GM23248 (cell line): Measurements from ENCODE around the gene CCR3. TPM values are rescaled to one million over a fixed set of nuclear protein-coding genes. Genes with fewer than 3 reads are reported as not detected.

Source experiments
- DNase-seq: peaks from one replicate; pipeline ENCODE4 v3.0.0-alpha.2; 2015
- H2AFZ ChIP-seq: fragments of 200-600 bp; sonication (generic); 2 replicates; pipeline ENCODE4 v1.6.1; 2016; ENCODE audit warnings: antibody characterized with exemption
- H3F3A ChIP-seq: fragments of 200-600 bp; sonication (generic); 2 replicates; pipeline ENCODE4 v1.6.1; 2016; ENCODE audit warnings: mild to moderate bottlenecking, antibody characterized with exemption, mixed run types; ENCODE audit not compliant: insufficient read depth
- H3K27ac ChIP-seq: fragments of 200-600 bp; sonication (generic); 2 replicates; pipeline ENCODE4 v1.5.1; 2016; ENCODE audit warnings: mild to moderate bottlenecking
- H3K27me3 ChIP-seq: fragments of 200-600 bp; sonication (generic); replicated peaks from 2 replicates; pipeline ENCODE4 v1.6.1; 2016; ENCODE audit warnings: mild to moderate bottlenecking; ENCODE audit not compliant: insufficient read depth
- H3K36me3 ChIP-seq: fragments of 200-600 bp; sonication (generic); 2 replicates; pipeline ENCODE4 v1.6.1; 2016; ENCODE audit warnings: low read depth, mild to moderate bottlenecking
- H3K4me1 ChIP-seq: fragments of 200-600 bp; sonication (generic); 2 replicates; pipeline ENCODE4 v1.6.1; 2016; ENCODE audit warnings: mild to moderate bottlenecking; ENCODE audit not compliant: insufficient read depth
- H3K4me2 ChIP-seq: fragments of 200-600 bp; sonication (generic); one replicate; pipeline ENCODE4 v1.6.1; 2016; ENCODE audit warnings: mild to moderate bottlenecking; ENCODE audit not compliant: unreplicated experiment
- H3K4me3 ChIP-seq: fragments of 200-600 bp; sonication (generic); 2 replicates; pipeline ENCODE4 v1.5.1; 2016; ENCODE audit warnings: mild to moderate bottlenecking
- H3K79me2 ChIP-seq: fragments of 200-600 bp; sonication (generic); 2 replicates; pipeline ENCODE4 v1.6.1; 2016; ENCODE audit warnings: mild to moderate bottlenecking; ENCODE audit not compliant: insufficient read depth
- H3K9ac ChIP-seq: fragments of 200-600 bp; sonication (generic); 2 replicates; pipeline ENCODE4 v1.6.1; 2016; ENCODE audit warnings: mild to moderate bottlenecking
- H3K9me2 ChIP-seq: fragments of 200-600 bp; sonication (generic); 2 replicates; pipeline ENCODE4 v1.6.1; 2016; ENCODE audit warnings: mixed run types, mild to moderate bottlenecking, moderate library complexity; ENCODE audit not compliant: insufficient read depth
- H3K9me3 ChIP-seq: fragments of 200-600 bp; sonication (generic); one replicate; pipeline ENCODE4 v1.6.1; 2017; ENCODE audit warnings: low read depth
- H4K20me1 ChIP-seq: fragments of 200-600 bp; sonication (generic); 2 replicates; pipeline ENCODE4 v1.6.0; 2016; ENCODE audit not compliant: insufficient read depth
- EZH2 ChIP-seq: fragments of 200-600 bp; sonication (generic); IDR thresholded peaks from 2 replicates; pipeline ENCODE4 v1.6.1; 2018; ENCODE audit warnings: antibody characterized with exemption, mild to moderate bottlenecking; ENCODE audit not compliant: insufficient read depth, poor library complexity, severe bottlenecking
- EZH2phosphoT487 ChIP-seq: fragments of 200-600 bp; sonication (generic); IDR thresholded peaks from 2 replicates; pipeline ENCODE4 v1.6.1; 2018; ENCODE audit warnings: antibody characterized with exemption, moderate library complexity, mild to moderate bottlenecking, low read depth; ENCODE audit not compliant: insufficient read depth
- WGBS, 2 experiments: methylation state at CpG; one replicate each; pipeline ENCODE4 v1.1.6; 2015 to 2017; ENCODE audit warnings: low lambda C conversion rate in 2 of 2, low coverage in 1 of 2; ENCODE audit errors: missing lambda C conversion rate in 2 of 2; 5-methylcytosine and 5-hydroxymethylcytosine counted together
- in situ Hi-C: fragments of 300-500 bp; cut with MboI; formaldehyde crosslinking; loops from 2 replicates; pipeline ENCODE4 v1.15.0; 2020
- polyA plus RNA-seq: library from polyadenylated mRNA; unstranded; fragments of >200 nt; fragmentation: Nextera tagmentation; extraction: Ambion mirVana; gene quantifications from 2 replicates; pipeline ENCODE4 v1.2.1, GENCODE V29; 2016
- total RNA-seq: library from RNA; depleted of rRNA; stranded (reverse); fragments of >200 nt; shearing (Covaris generic); gene quantifications from 2 replicates; pipeline ENCODE4 v1.2.3, GENCODE V29; 2014

CCR3 gene
- total and polyA plus RNA-seq, 2 experiments from 2014 or later = not detected

GRCh38 chr3:46296826-46297225 lies 54.6 kb downstream of the CCR3 start:
- TF ChIP-seq EZH2phosphoT487 (no peak), EZH2 (no peak)
- no peaks in the 10 kb centered on the region for H3F3A ChIP-seq
- no peak overlapping the region for H3K4me3 ChIP-seq
- no peaks in the 10 kb centered on the region for H3K9me3 ChIP-seq
- H3K9ac ChIP-seq = no peak overlapping the region
- in situ Hi-C loops = no loop called here
- no peaks in the 10 kb centered on the region for H3K36me3 ChIP-seq
- H3K27ac ChIP-seq = no peak overlapping the region
- H3K4me2 ChIP-seq = no peak overlapping the region
- no peak for DNase-seq
- no peaks in the 10 kb centered on the region for H3K4me1 ChIP-seq
- no peak overlapping the region for H2AFZ ChIP-seq
- H3K9me2 ChIP-seq = no peaks in the 10 kb centered on the region
- H3K79me2 ChIP-seq = no peaks in the 10 kb centered on the region
- H4K20me1 ChIP-seq = no peaks in the 10 kb centered on the region
- peaks cover 17% of the 10 kb centered on the region for H3K27me3 ChIP-seq
- WGBS, 2 experiments = 0% methylated on average over 1 of the region's 1 CpG

- Histone ChIP-seq H3K9me3 (no peaks in the 10 kb centered on the region), H3K27ac (no peak overlapping the region), H3K4me3 (no peak overlapping the region), H3K4me1 (no peaks in the 10 kb centered on the region), H4K20me1 (no peaks in the 10 kb centered on the region), H3K9me2 (no peaks in the 10 kb centered on the region), H3F3A (no peaks in the 10 kb centered on the region), H3K9ac (no peak overlapping the region), H2AFZ (no peak overlapping the region), H3K4me2 (no peak overlapping the region), H3K27me3 (peaks cover 22% of the 10 kb centered on the region), H3K79me2 (no peaks in the 10 kb centered on the region), H3K36me3 (no peaks in the 10 kb centered on the region)
- peak; percentile 27 for DNase-seq
- TF ChIP-seq EZH2phosphoT487 = no peak
- TF ChIP-seq EZH2 = no peak
- WGBS, 2 experiments = 36 to 37% methylated on average over 9 of the region's 9 CpGs
- in situ Hi-C loops = no loop called here
Observed at GRCh38 chr3:46297658-46298423, 55.6 kb downstream of the CCR3 start.

GRCh38 chr3:46298871-46299607 lies 56.8 kb downstream of the CCR3 start:
- no peak for DNase-seq
- Histone ChIP-seq H3K27ac (no peak overlapping the region), H3K9me3 (no peaks in the 10 kb centered on the region), H3K9me2 (no peaks in the 10 kb centered on the region), H4K20me1 (no peaks in the 10 kb centered on the region), H3K79me2 (no peaks in the 10 kb centered on the region), H3F3A (no peaks in the 10 kb centered on the region), H3K4me3 (no peak overlapping the region), H3K4me1 (no peaks in the 10 kb centered on the region), H3K27me3 (peaks cover 20% of the 10 kb centered on the region), H3K9ac (no peak overlapping the region), H3K4me2 (no peak overlapping the region), H3K36me3 (no peaks in the 10 kb centered on the region), H2AFZ (no peak overlapping the region)
- TF ChIP-seq EZH2 = no peak
- TF ChIP-seq EZH2phosphoT487 = no peak
- in situ Hi-C loops = no loop called here
- WGBS, 2 experiments = 49 to 55% methylated on average over 9 of the region's 9 CpGs

- H3K36me3 ChIP-seq = no peaks in the 10 kb centered on the region
- in situ Hi-C loops = no loop called here
- 56 to 58% methylated on average over 5 of the region's 5 CpGs for WGBS, 2 experiments
Observed at GRCh38 chr3:46299608-46300460, 57.6 kb downstream of the CCR3 start.

More at GRCh38 chr3:46299608-46300460, 57.6 kb downstream of the CCR3 start:
- Histone ChIP-seq H2AFZ (no peak overlapping the region), H4K20me1 (no peaks in the 10 kb centered on the region), H3K27me3 (peaks cover 21% of the 10 kb centered on the region), H3K4me3 (no peak overlapping the region), H3K9me2 (no peaks in the 10 kb centered on the region), H3F3A (no peaks in the 10 kb centered on the region), H3K4me1 (no peaks in the 10 kb centered on the region), H3K27ac (no peak overlapping the region), H3K79me2 (no peaks in the 10 kb centered on the region), H3K9ac (no peak overlapping the region), H3K4me2 (no peak overlapping the region), H3K9me3 (no peaks in the 10 kb centered on the region)
- DNase-seq = no peak
- TF ChIP-seq EZH2phosphoT487 = no peak
- TF ChIP-seq EZH2 = no peak
